GM12865 (cell line): ENCODE results near the gene CRTC1.

Source experiments
- DNase-seq: peaks from one replicate; pipeline ENCODE4 v3.0.0; 2010; ENCODE audit warnings: low read depth
- H3K4me3 ChIP-seq: 2 replicates; pipeline ENCODE4 v1.5.1; 2011; ENCODE audit warnings: mild to moderate bottlenecking, low read depth, low read length, control low read depth
- TF ChIP-seq, protein P1 (sequence below): IDR thresholded peaks from 2 replicates; pipeline ENCODE4 v1.5.1; 2011; ENCODE audit warnings: low read length, control low read depth, low read depth, inconsistent platforms; ENCODE audit not compliant: insufficient read depth; ENCODE audit errors: missing control alignments

Gene CRTC1

DNA sequence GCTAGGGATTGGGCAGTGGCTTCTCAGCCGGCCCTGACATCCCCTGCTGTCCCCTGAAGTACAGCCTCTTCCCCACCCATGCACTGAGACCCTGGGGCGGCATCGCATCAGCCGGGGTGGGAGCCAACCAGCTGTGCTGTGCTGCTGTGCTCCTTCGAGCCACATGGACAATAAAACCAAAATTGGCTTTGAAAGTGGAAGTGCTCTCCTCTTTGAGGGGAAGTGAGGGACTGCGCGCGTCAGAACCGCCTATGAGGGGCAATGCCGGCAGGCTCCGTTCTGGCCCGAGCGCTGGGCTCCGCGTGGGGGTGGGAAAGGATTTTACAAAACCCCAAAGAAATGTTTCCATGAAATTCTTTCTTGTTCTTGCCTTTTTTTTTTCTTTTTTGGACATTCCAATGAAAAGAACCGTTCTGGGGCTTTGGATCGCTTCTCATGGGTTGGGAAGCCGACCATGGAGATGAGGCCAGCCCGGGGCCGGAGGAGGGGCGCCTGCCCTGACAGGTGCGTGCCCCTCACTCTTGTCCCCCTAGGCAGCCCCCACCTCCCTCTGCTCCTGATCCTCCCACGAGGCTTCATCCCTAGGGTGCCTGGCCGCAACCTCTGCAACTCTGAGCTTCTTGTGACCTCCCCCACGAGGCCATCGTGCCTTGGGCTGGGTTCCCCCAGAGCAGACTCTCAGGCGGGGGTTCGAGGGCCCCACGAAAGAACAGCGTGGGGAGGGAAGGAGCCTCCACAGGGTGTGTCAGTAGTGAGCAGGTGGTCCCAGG is 24.0 kb upstream of the CRTC1 start:
- TF ChIP-seq, protein P1, sequence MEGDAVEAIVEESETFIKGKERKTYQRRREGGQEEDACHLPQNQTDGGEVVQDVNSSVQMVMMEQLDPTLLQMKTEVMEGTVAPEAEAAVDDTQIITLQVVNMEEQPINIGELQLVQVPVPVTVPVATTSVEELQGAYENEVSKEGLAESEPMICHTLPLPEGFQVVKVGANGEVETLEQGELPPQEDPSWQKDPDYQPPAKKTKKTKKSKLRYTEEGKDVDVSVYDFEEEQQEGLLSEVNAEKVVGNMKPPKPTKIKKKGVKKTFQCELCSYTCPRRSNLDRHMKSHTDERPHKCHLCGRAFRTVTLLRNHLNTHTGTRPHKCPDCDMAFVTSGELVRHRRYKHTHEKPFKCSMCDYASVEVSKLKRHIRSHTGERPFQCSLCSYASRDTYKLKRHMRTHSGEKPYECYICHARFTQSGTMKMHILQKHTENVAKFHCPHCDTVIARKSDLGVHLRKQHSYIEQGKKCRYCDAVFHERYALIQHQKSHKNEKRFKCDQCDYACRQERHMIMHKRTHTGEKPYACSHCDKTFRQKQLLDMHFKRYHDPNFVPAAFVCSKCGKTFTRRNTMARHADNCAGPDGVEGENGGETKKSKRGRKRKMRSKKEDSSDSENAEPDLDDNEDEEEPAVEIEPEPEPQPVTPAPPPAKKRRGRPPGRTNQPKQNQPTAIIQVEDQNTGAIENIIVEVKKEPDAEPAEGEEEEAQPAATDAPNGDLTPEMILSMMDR = no peak
- no peak for DNase-seq
- no peak overlapping the region for H3K4me3 ChIP-seq

DNA sequence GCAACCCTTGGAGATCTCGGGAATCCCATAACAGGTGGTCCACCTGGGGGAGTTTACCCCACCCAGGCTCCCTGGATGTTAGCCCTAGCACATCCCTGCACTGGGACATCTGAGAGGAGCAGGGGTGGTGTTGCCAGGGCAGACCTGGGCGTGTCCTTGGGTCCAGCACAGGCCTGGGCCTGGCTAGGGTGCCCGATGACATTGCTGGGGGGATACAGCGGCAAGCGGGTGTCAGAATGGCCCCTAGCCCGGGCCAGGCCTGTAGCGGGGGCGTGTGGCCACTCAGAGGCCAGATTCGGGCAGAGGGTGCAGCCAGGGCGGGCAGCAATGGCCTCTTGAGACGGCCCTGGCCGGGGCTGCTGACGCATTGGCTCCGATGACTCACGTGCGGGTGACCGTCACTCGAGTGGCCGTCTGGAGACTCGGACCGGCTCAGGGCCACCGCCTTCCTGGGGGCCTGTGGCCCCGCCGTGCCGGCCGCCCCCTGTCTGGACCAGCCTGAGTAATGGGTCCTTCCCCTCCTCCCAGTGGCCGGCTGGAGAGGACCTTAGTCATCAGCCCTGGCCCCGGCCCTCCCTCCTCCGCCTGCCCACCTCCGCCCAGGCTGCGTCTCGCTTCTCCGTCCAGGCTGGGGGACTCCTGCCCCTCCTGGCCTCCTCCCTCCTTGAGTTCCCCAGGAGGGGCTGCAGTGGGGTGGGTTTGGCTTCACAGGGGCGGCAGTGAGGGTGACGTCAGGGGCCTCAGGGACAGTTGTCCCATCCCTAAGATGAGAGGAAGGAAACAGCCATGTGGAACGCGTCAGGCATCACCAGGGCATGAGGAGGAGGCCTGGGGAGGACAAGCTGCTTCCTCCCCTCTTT is 23.2 kb upstream of the CRTC1 start:
- DNase-seq = no peak
- TF ChIP-seq, protein P1 = no peak
- H3K4me3 ChIP-seq = no peak overlapping the region

DNA sequence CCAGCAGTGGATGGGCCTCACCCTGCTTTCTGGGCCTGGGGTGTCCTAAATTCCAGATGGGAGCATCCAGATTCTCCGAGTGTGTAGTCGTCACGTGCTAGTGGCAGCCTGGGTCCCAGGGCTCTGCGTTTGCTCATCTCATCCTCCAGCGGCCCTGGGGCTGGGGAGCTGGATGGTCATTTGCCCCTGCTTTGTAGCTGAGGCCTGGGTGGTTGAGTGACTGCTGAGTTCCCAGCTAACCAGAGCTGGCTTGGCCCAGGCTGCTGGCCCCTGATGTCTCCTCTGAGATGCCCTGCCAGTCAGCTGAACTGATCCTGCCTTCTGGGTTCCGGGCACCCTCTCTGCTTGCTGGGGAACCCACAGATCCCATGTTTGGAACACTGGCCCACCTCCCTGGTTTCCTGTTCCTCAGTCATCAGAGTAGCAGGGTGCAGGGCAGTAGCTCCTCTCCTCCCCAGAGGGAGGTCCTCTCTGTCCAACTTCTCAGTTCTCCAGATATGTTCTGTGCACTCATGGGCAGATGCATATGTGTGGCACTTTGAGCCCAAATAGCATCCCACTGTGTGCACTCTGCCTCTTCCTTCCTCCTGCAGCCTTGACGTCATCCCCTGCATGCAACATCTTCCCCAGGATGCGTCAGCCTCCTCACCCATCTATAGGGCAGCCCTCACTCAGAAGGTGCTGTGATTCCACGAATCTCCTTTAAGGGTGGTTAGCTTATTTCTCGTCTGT is 22.4 kb upstream of the CRTC1 start:
- TF ChIP-seq, protein P1 = no peak
- no peak for DNase-seq
- no peak overlapping the region for H3K4me3 ChIP-seq

DNA sequence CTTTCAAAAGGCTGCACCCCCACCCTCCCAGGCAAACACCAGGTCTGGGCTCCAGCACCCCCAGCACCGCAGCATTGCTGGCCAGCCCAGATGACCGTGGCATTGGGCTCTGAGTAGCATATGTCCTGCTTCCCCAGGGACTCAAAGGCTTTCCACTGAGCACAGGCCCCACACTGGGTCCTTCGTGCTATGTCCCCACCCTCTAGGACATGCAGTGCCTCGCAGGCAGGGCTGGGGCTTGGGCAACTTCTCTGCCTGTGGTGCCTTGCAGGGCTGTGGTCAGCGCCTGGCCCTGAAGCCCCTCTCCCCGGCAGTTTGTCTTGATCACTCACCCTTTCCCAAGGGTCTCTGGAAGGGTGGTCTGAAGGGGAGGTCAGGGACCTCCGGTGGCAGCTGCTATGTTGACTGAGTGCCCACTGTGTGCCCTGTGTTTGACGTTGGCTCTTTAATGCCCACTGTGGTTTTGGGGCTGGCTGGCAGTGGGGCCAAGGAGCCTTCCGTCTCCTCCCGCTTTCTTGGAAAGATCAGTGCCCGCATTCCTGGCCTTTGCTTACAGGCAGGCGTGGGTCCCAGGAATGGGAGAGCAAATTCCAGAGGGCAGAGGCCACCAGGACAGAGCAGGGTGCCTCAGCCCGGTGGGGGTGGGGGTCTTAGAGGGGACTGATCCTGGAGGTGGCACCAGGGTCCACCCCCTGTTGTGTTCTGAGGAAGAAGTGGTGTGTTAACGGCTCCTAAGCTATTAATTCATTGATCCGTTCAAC is 20.3 kb upstream of the CRTC1 start:
- TF ChIP-seq, protein P1 = no peak
- H3K4me3 ChIP-seq = no peak overlapping the region
- no peak for DNase-seq

DNA sequence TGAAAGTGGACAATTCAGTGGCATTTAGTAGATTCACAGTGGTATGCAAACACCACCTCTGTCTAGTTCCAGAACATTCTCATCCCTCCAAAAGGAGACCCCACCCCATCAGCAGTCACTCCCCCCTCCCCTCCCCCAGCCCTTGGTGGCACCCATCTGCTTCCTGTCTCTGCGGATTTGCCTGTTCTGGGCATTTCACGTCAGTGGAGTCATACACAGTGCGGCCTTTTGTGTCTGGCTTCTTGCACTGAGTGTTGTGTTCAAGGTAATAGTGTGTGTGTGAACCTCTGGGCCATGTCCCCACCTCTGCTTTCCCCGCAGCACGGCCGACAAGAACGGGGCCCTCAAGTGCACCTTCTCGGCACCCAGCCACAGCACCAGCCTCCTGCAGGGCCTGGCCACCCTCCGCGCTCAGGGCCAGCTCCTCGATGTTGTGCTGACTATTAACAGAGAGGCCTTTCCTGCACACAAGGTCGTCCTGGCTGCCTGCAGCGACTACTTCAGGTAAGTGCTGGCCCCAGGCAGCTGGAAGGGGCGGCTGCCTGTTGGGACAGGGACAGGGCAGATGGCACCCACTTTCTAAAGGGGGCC is 19.4 kb upstream of the CRTC1 start:
- H3K4me3 ChIP-seq = no peak overlapping the region
- TF ChIP-seq, protein P1 = no peak
- no peak for DNase-seq

DNA sequence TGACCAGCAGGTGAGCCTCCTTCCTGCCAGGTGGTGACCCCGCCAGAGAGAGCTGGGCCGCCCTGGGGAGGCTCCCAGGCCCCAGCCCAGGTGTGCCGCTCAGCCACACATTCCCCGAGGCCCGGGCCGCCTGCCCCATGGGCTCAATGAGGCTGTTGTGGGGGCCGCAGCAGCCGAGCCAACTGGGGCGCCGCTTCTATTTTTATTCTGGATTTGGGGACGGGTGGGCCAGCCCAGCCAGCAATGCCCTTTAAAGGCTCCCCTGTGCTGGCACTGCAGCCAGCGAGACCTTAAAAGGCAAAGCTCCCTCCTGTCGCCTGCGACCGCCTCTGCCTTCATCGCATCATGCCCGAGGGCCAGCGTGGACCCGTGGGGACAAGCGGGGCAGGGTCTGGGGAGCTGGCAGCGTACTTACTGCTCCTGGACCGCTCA is 17.7 kb upstream of the CRTC1 start:
- no peak for DNase-seq
- no peak overlapping the region for H3K4me3 ChIP-seq

More for the DNA sequence above, 17.7 kb upstream of the CRTC1 start:
- TF ChIP-seq, protein P1 = no peak
